ENCODE results near the gene LDHA.

GRCh38 chr11:18419040-18419439 lies 24.7 kb downstream of the LDHA start:
- TF ChIP-seq CTCF (optimal IDR thresholded peaks at IDR 0.05 in 1 of 3, IDR thresholded peaks at IDR 0.05 in 1 of 3, conservative IDR thresholded peaks at IDR 0.05 in 1 of 3; ENCODE audit: extremely low read depth in 1 of 3, insufficient read depth in 2 of 3, low read length in 3 of 3): no peak
- no peak for TF ChIP-seq EZH2 (IDR thresholded peaks at IDR 0.05; ENCODE audit: low read length)

All from keratinocyte (primary cell).